IPS-20b (cell line): ENCODE results near the gene DYRK2.
A peak's percentile ranks its signal among the peaks of the same experiment; 100 is the strongest.

ENCODE experiments used
- H3K27ac ChIP-seq: one replicate; pipeline ENCODE4 v1.5.1; 2013; ENCODE audit warnings: low read length
- H3K27me3 ChIP-seq: 2 replicates; pipeline ENCODE4 v1.6.1; 2013; ENCODE audit warnings: mild to moderate bottlenecking, low read length, inconsistent platforms; ENCODE audit not compliant: insufficient read depth
- H3K36me3 ChIP-seq: 2 replicates; pipeline ENCODE4 v1.6.1; 2013; ENCODE audit warnings: low read depth, mild to moderate bottlenecking, inconsistent platforms, low read length, moderate library complexity; ENCODE audit not compliant: insufficient read depth
- H3K4me1 ChIP-seq: 2 replicates; pipeline ENCODE4 v1.6.1; 2013; ENCODE audit warnings: mild to moderate bottlenecking, control low read depth, inconsistent platforms, low read length, moderate library complexity; ENCODE audit not compliant: insufficient read depth
- H3K4me3 ChIP-seq: 2 replicates; pipeline ENCODE4 v1.5.1; 2013; ENCODE audit warnings: mild to moderate bottlenecking, low read length, inconsistent platforms
- H3K9ac ChIP-seq: 2 replicates; pipeline ENCODE4 v1.6.1; 2013; ENCODE audit warnings: low read depth, mild to moderate bottlenecking, inconsistent platforms, low read length, moderate library complexity
- H3K9me3 ChIP-seq: 2 replicates; pipeline ENCODE4 v1.6.1; 2013; ENCODE audit warnings: mild to moderate bottlenecking, low read depth, low read length, inconsistent platforms; ENCODE audit not compliant: insufficient read depth

Gene DYRK2

DNA sequence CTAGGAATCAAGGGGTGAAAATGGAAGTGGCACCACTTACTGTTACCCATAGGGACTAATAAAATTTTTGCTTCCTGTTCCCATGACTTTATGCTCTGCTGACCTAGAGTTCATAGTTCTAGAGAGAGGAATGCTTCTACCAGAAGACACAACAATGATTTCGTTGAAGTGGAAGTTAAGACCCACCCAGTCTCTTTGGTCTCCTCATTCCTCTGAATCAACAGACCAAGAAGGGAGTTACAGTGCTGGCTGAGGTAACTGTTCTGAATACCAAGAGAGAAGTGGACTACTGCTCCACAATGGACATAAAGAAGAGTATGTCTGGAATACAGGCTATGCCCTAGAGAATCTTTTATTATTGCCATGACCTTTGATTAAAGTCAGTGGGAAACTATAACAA lies 23.5 kb upstream of the DYRK2 start:
- no peak overlapping the region for H3K27ac ChIP-seq
- no peaks in the 10 kb centered on the region for H3K9me3 ChIP-seq
- H3K36me3 ChIP-seq, result no peaks in the 10 kb centered on the region
- H3K27me3 ChIP-seq, result no peaks in the 10 kb centered on the region
- H3K4me3 ChIP-seq, result no peak overlapping the region
- H3K4me1 ChIP-seq, result no peaks in the 10 kb centered on the region
- no peak overlapping the region for H3K9ac ChIP-seq

DNA sequence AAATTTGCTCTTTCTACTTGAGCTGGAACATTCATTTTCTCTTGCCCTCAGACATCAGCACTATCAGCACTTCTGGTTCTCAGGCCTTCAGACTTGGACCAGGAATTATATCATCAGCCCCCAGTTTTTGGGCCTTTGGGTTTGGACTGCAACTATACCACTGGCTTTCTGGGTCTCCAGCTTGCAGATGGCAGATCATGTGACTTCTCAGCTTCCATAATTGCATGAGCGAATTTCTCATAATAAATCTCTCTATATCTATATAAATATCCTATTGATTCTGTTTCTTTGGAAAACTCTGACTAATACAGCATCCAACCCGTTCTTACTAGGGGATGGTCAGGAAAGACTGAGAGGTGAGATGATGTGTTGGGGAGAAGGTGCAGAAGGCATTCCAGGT lies 22.4 kb upstream of the DYRK2 start:
- no peak overlapping the region for H3K4me3 ChIP-seq
- no peaks in the 10 kb centered on the region for H3K9me3 ChIP-seq
- no peaks in the 10 kb centered on the region for H3K36me3 ChIP-seq
- no peak overlapping the region for H3K9ac ChIP-seq
- no peaks in the 10 kb centered on the region for H3K27me3 ChIP-seq
- H3K4me1 ChIP-seq, result peaks cover 10% of the 10 kb centered on the region; the same call in 1 of the 2 replicates
- H3K27ac ChIP-seq, result no peak overlapping the region

DNA sequence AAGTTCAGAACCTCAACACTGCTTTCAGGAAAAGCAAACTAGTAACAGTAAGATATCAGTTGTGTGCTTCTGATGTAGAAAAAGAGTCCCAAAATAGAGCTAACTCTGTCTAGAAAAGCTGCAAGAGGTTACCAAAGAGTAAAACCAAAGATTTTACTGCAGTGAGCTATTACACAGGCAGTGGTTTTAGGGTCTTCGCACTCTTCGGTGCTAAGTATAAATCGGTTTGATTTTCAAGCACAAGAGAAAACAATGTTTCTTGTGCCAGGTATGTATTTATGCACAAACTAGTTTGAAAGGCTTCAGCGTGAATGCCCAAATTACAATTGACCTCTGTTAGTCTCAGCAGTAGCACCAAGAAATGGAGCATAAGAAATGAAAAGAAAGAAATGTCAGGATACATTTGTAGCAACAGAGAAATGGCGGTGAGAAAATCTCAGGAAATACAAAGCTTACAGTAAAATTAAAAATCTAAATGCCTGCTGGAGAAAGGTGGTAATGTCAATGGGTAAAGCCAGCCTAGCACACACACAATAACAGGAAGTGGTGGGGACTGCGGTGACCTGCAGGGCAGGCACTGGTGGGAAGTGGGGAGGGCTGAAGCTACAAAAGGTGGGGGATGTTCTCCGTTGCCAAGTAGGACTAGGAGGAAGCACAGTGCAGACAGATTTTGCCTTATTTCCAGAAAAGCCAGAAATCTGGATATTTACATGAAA lies 18.0 kb upstream of the DYRK2 start:
- Histone ChIP-seq H3K9ac (no peak overlapping the region), H3K27me3 (no peaks in the 10 kb centered on the region), H3K4me3 (peak overlapping the region; percentile 36; the same call in 1 of the 2 replicates), H3K27ac (no peak overlapping the region), H3K36me3 (no peaks in the 10 kb centered on the region), H3K4me1 (peaks cover 28% of the 10 kb centered on the region; the same call in 1 of the 2 replicates), H3K9me3 (no peaks in the 10 kb centered on the region)

- Histone ChIP-seq H3K9me3 (no peaks in the 10 kb centered on the region), H3K36me3 (no peaks in the 10 kb centered on the region), H3K4me3 (no peak overlapping the region), H3K4me1 (peaks cover 28% of the 10 kb centered on the region; the same call in 1 of the 2 replicates), H3K9ac (no peak overlapping the region), H3K27me3 (no peaks in the 10 kb centered on the region), H3K27ac (no peak overlapping the region)
Observed at GRCh38 chr12:67632005-67632404, 16.5 kb upstream of the DYRK2 start.

- Histone ChIP-seq H3K9me3 (no peaks in the 10 kb centered on the region), H3K9ac (no peak overlapping the region), H3K36me3 (no peaks in the 10 kb centered on the region), H3K27me3 (no peaks in the 10 kb centered on the region), H3K4me3 (no peak overlapping the region), H3K4me1 (peaks cover 28% of the 10 kb centered on the region; the same call in 1 of the 2 replicates), H3K27ac (no peak overlapping the region)
Observed at GRCh38 chr12:67633024-67633610, 15.4 kb upstream of the DYRK2 start.

GRCh38 chr12:67633708-67634107 lies 14.8 kb upstream of the DYRK2 start:
- Histone ChIP-seq H3K27ac (no peak overlapping the region), H3K9ac (no peak overlapping the region), H3K9me3 (no peaks in the 10 kb centered on the region), H3K27me3 (no peaks in the 10 kb centered on the region), H3K4me3 (no peak overlapping the region), H3K4me1 (peaks cover 28% of the 10 kb centered on the region; the same call in 1 of the 2 replicates), H3K36me3 (no peaks in the 10 kb centered on the region)

GRCh38 chr12:67634303-67634761 lies 14.2 kb upstream of the DYRK2 start:
- H3K27ac ChIP-seq, result no peak overlapping the region
- H3K27me3 ChIP-seq, result no peaks in the 10 kb centered on the region
- no peaks in the 10 kb centered on the region for H3K9me3 ChIP-seq

DNA sequence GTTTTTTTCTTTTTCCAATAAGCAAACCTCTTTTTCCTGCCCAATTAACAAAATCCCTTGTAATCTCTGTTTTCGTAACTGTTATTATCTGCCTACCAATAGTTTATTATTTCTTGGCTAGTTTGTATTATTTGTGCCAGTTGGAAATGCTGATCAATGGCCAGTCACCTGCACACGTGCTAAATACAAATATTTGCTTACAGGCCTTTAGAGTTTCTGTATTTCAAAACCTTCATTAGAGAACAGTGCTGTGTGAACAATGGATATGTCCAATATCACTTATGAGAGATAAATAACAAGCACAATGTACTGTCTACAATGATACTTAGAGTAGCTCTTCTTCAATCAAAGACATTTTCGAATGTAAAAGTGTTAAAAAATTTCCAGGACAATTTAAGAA lies 10.8 kb upstream of the DYRK2 start:
- Histone ChIP-seq H3K9me3 (no peaks in the 10 kb centered on the region), H3K4me3 (no peak overlapping the region), H3K27ac (no peak overlapping the region), H3K4me1 (peaks cover 5% of the 10 kb centered on the region; the same call in 1 of the 2 replicates), H3K27me3 (no peaks in the 10 kb centered on the region), H3K36me3 (no peaks in the 10 kb centered on the region), H3K9ac (no peak overlapping the region)

More at GRCh38 chr12:67634303-67634761, 14.2 kb upstream of the DYRK2 start:
- Histone ChIP-seq H3K4me1 (peaks cover 28% of the 10 kb centered on the region; the same call in 1 of the 2 replicates), H3K4me3 (no peak overlapping the region), H3K9ac (no peak overlapping the region), H3K36me3 (no peaks in the 10 kb centered on the region)

GRCh38 chr12:67638694-67639093 lies 9.9 kb upstream of the DYRK2 start:
- H3K9me3 ChIP-seq, result no peaks in the 10 kb centered on the region
- H3K4me1 ChIP-seq, result peaks cover 5% of the 10 kb centered on the region; the same call in 1 of the 2 replicates
- no peak overlapping the region for H3K27ac ChIP-seq
- H3K9ac ChIP-seq, result no peak overlapping the region
- H3K36me3 ChIP-seq, result no peaks in the 10 kb centered on the region
- no peaks in the 10 kb centered on the region for H3K27me3 ChIP-seq
- H3K4me3 ChIP-seq, result no peak overlapping the region

GRCh38 chr12:67640863-67641262 lies 7.7 kb upstream of the DYRK2 start:
- no peak overlapping the region for H3K9ac ChIP-seq
- no peak overlapping the region for H3K27ac ChIP-seq
- no peaks in the 10 kb centered on the region for H3K9me3 ChIP-seq
- no peak overlapping the region for H3K4me3 ChIP-seq
- no peaks in the 10 kb centered on the region for H3K36me3 ChIP-seq
- H3K4me1 ChIP-seq, result no peaks in the 10 kb centered on the region
- H3K27me3 ChIP-seq, result no peaks in the 10 kb centered on the region

GRCh38 chr12:67645126-67645525 lies 3.4 kb upstream of the DYRK2 start:
- H3K9ac ChIP-seq, result no peak overlapping the region
- no peak overlapping the region for H3K27ac ChIP-seq
- H3K4me3 ChIP-seq, result no peak overlapping the region
- H3K36me3 ChIP-seq, result no peaks in the 10 kb centered on the region
- no peaks in the 10 kb centered on the region; the same call in 1 of the 2 replicates for H3K4me1 ChIP-seq
- H3K9me3 ChIP-seq, result no peaks in the 10 kb centered on the region
- no peaks in the 10 kb centered on the region for H3K27me3 ChIP-seq

DNA sequence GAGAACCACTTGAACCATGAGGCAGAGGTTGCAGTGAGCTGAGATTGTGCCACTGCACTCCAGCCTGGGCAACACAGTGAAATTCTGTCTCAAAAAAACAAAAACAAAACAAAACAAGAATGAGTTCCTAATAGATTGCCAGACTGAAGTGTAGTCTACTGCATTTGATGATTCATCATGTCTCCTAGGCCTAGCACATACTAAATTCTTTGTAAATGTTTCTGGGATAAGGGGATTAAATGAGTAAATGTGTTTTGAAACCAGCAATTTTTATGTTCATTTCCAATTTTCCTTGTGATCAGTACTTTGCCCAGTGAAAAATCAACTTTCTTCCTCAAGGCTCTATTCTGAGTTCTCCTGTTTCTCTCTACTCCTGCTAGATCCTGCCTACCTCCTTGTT lies 2.9 kb upstream of the DYRK2 start:
- no peaks in the 10 kb centered on the region for H3K27me3 ChIP-seq
- H3K36me3 ChIP-seq, result no peaks in the 10 kb centered on the region
- H3K27ac ChIP-seq, result no peak overlapping the region
- H3K4me3 ChIP-seq, result no peak overlapping the region
- no peaks in the 10 kb centered on the region for H3K9me3 ChIP-seq
- peaks cover 2% of the 10 kb centered on the region; the same call in 1 of the 2 replicates for H3K4me1 ChIP-seq
- H3K9ac ChIP-seq, result no peak overlapping the region
